SKM-1 (cell line): ENCODE results near the gene C1orf21.

Experiments
- DNase-seq: peaks from one replicate; lab custom pipeline; 2025; ENCODE audit not compliant: unreplicated experiment; lab: John Stamatoyannopoulos, UW

The C1orf21 gene

DNA sequence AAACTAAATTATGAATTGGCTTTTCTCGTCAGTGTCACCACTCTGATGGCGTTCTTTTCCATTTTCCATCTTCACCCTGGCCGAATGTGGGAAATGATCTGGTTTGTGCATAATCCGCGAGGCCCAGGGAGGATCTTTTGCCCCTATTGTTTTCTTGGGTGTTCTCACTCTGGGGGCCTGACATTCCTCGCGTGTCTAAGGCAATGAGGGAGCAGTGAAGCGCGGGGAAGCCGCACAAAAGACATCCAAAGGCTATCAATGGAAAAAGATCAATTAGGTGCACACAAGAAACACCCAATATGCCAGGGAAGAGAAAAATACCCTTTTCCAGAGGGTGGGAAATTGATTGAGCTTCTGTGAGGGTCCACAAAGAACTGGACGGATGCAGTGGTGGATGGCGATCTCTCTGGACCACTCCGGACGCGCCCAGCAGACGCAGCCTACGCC, 941 bp upstream of the C1orf21 start:
- DNase-seq: no peak

DNA sequence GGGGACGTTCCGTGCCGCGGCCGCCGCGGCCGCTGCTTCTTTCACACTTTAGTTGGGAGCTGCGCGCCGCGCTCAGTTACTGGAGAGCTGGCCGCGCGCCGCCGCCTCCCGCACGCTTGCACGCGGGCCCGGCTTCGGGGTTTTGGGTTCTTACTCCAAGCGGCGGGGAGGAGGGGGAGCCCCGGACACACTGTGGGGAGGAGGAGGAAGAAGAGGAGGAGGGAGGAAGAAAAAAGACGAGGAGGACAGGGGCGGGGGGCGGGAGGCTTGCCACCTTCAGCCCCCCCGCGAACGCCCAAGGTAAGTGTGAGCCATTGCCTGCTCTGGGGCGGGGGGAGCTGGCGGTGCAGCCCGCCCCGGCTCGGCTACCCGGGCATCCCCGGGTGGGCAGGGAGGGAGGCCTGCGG, 243 bp downstream of the C1orf21 start:
- peak; percentile 88 for DNase-seq

DNA sequence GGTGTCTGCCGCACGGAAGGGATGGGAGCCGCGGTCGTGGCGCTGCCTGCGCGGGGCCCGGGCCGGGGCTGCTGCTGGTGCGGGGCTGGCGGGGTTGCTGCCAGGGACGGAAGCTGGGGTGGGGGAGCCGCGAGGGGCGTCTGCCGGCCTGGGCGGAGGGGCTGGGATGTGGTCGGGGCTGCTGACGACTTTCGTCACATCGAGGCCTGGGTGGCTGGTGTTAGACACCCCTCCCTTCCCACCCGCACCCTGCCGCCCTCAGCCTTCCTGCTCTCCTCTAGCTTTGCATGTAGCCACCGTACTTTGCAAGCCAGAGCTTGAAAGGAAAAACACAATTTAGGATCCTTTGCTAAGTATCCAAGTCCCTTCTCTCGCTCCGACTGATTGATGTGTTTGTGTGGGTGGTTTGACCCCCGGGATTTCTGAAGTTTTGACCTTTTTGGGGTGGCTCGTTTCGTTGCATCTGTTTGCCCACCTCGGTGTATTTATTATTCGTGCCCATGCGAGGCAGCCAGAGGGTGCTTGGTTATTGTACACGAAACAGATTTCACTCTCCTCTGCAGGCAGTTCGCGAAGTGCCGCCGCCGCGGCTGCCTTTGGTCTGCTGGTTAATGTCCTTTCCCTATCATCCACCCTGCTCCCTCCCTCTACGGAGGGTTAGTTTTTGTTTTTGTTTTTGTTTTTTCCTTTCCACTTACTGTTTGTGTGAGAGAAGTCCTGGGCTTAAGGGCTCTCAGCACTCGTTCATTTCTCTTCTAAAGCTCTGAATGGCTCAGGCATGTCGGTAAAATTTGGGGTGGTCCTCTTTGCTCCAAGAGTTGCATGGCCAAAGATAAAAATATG, 868 bp downstream of the C1orf21 start:
- peak; percentile 39 for DNase-seq

- DNase-seq: no peak
These were observed 1.6 kb downstream of the C1orf21 start for GRCh38 chr1:184388319-184388889.

DNA sequence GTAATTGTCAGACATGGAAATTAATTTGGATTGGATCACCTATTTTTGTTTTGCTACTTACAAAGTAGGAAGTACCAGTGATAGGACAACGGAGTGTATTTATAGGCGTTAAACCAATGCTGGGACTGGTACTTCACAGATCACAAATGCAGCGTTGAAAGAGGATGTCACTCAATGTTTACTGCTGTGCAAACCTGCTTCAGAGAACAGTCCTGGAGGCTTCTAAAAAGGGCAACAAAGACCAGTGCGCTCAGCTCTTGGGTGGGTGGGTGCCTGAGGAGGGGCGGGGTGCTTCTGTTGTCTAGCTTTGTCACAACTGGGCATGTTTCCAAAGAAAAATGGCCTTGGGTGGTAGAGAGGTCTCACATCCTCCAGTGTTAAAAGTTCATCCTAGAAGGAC, 2.1 kb downstream of the C1orf21 start:
- no peak for DNase-seq

- DNase-seq: no peak
These were observed 2.6 kb downstream of the C1orf21 start for GRCh38 chr1:184389446-184389845.

GRCh38 chr1:184390889-184391288, 4.1 kb downstream of the C1orf21 start:
- DNase-seq: no peak

- DNase-seq: no peak
These were observed 5.2 kb downstream of the C1orf21 start for GRCh38 chr1:184392067-184392466.

DNA sequence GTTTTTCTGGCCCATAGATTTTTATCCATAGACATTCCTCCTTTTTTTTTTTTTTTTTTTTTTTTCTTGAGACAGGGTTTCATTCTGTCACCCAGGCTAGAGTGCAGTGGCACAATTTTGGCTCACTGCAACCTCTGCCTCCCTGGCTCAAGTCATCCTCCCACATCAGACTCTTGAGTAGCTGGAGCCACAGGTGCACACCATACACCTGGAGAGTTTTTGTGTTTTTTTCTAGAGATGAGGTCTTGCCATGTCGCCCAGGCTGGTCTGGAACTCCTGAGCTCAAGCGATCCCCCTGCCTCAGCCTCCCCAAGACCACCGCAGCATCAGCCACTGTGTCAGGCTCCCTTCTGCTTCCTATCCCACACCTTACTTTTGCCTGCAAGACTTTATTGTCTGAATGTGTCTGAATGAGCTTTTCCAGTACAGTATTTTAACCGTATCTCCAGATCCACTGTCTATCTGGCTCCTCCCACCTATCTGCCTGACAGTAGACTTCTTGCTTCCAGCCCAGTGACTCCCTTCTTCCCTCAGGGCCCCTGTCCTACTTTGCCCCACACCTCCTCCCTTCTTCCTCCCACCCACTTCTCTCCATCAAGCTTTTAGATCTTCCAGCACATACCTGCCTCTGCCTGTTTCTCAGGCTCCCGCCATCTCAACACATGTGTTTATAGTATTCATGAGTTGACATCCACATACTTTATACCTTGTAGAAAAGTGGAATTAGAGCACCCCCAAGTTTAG, 6.1 kb downstream of the C1orf21 start:
- no peak for DNase-seq

GRCh38 chr1:184393962-184394361, 7.1 kb downstream of the C1orf21 start:
- no peak for DNase-seq

- no peak for DNase-seq
These were observed 8.5 kb downstream of the C1orf21 start for GRCh38 chr1:184395370-184395769.

DNA sequence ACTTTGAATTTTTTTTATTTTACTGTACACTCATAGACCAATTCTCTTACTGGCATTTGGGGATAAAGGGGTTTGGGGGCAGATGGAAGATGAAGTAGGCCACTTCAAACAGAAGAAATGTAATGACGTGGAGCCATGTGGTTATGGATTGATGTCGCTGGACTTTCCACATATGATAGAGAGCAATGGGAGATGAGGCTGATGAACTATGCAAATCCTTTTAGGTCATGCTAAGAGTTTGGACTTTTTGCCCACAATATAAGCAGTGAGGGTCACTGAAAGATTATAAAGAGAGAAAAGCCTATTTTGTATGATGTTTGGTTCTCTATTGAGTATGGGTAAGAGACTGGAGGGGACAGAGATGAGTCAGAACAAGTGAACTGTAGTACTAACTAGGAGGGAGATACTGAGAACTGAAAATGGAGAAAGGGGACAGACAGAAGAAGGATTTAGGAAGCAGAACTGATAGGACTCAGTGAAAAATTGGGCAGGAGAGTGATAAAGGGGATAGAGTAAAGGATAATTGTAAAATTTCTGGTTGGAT, 9.2 kb downstream of the C1orf21 start:
- no peak for DNase-seq

DNA sequence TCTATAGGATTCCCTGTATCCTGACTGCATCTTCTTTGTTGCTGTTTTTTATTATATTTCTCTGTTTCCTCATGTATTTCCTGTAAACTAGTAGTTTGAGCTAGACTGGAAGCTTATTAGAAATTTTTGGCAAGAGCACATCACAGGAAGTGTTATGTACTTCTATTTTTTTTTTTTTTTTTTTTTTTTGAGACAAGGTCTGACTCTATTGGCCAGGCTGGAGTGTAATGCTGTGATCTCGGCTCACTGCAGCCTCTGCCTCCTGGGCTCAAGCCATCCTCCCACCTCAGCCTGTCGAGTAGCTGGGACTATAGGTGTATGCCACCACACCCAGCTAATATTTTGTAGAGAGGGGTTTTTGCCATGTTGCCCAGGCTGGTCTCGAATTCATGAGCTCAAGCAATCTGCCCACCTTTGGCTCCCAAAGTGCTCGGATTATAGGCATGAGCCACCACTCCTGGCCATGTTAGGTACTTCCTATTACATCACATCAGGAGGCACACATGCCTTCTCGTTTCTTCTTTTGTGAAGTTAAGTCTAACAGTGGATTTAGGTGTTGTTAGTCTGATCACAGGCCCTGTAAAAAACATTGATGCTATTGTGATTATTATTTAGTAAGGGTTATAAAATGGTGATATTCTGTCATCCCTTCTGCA, 12.5 kb downstream of the C1orf21 start:
- DNase-seq: no peak

- DNase-seq: no peak
These were observed 17.3 kb downstream of the C1orf21 start for GRCh38 chr1:184403961-184404726.

- no peak for DNase-seq
These were observed 17.8 kb downstream of the C1orf21 start for GRCh38 chr1:184404727-184405027.

- no peak for DNase-seq
These were observed 18.4 kb downstream of the C1orf21 start for GRCh38 chr1:184405094-184405800.

GRCh38 chr1:184405801-184406142, 18.9 kb downstream of the C1orf21 start:
- DNase-seq: no peak

GRCh38 chr1:184406479-184406878, 19.6 kb downstream of the C1orf21 start:
- no peak for DNase-seq

DNA sequence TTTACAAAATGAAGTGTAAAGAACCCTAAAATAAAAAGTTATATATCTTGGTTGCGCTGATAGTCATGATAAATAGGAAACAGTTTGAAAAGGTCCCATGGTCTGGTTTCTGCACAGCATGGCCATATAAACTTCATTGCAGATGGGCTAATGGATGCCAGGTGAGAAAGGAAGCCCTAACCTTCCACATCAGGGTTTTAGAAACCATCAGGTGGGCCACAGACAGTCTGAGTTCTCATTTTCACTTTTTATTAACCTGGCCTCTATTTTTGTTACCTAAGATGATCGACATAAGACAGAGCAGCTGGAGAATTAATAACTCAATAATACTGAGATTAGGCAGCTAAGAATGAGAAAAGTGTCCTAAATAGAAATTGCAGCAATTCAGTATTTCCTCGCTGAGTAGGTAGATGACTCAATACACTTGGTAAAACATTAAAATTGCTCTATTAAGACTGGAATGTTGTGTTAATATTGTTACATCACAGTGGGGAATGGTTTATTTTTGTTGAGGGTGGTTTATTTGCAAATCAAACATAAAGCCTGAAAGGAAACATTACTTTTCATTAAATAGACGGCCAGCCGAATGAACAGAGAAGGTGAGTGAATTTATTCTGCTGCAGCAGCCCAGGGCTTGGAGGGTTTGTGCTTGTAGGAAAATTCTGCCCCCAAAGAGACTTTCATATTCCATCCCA, 21.1 kb downstream of the C1orf21 start:
- no peak for DNase-seq
